Stimulated activated CD4-positive, alpha-beta T cell treated with anti-CD3 and anti-CD28 coated beads, Interleukin-12 subunit alpha, Interleukin-12 subunit beta, amount 100 ng/mL, for 24 hours (primary cell): Measurements from ENCODE around the gene RACK1.

ENCODE experiments used
- DNase-seq, 2 experiments: peaks; one replicate each; pipeline ENCODE4 v3.0.0-alpha.2; 2020; ENCODE audit warnings: low read depth in 2 of 2

RACK1 gene

DNA sequence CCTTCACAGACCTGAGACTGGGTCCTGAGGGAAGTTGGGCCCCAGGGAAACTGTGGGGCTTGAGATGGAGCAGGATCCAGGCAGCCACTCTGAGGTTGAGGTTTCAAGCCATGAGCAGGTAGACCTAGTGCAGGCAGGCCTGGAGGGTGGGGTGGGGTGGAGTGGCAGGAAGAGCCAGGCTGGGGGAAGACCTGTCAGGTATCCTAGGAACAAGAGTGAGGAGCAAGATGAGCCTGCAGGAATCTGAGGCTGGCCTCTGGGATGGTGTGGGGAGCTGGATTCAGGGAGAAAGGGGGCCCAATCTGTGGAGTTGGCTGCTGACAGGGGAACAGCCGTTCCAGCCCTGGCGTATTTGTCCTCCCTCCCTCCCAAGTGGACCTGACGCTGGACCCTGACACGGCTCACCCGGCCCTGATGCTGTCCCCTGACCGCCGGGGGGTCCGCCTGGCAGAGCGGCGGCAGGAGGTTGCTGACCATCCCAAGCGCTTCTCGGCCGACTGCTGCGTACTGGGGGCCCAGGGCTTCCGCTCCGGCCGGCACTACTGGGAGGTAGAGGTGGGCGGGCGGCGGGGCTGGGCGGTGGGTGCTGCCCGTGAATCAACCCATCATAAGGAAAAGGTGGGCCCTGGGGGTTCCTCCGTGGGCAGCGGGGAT lies 9.8 kb downstream of the RACK1 start:
- no peak for DNase-seq

DNA sequence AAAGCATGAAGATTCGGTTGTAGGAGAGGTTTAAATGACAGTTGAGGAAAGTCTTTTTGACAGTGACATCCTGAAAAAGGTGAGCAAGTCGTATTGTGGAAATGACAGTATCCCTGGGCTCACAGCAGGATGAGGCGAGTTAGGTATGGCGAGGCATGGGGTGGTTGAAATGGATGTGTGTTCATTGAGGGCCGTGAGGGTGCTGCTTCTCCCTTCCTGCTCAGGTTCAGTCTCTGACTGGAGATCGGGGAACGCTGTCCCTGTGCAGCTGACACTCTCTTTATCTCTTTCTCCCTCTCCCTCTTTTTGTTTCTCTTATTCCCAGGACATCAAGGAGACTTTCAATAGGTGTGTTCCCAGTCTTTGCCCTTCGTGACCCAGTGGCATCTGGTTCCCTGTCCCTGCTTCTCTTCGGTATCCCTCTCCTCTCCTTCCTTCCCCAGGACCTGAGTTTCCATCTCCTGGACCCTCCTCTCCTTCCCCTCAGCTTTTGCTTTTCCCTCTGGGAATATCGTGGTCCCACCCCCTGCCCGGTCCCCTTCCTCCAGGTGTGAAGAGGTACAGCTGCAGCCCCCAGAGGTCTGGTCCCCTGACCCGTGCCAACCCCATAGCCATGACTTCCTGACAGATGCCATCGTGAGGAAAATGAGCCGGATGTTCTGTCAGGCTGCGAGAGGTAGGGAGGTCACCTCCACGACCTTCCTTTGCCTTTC lies 10.5 kb downstream of the RACK1 start:
- no peak for DNase-seq

DNA sequence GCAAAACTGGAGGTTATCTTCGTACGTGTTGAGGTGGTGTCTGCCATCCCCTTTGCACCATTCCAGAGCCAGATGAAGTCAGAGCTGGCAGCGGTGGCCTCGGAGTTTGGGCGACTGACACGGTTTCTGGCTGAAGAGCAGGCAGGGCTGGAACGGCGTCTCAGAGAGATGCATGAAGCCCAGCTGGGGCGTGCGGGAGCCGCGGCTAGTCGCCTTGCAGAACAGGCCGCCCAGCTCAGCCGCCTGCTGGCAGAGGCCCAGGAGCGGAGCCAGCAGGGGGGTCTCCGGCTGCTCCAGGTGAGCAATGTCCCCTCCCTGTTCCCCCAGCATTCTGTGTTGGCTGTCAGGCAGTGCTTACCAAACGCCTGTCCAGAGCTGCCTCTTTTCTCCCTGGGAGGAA lies 11.1 kb downstream of the RACK1 start:
- DNase-seq, result no peak

DNA sequence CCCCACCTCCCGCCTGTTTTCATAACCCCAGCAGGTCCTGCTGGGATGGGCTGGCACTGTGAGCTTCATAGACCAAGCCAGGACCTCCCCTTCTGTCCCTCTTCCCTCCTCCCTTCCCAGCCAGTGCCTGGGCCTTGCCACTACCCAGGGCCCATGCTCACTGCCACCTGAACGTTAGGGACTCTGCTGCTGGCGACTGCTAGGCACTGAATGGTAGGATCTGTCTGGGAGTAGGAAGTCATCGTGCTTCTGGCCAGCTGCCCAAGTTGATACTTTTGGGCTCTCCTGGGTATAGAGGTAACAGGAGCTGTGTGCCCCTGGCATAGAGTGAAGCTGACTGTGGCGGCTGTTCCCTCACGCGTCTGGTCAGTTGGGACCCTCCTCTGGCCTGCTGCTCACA lies 12.3 kb downstream of the RACK1 start:
- DNase-seq, result no peak

GRCh38 chr5:181230551-181230950 lies 13.2 kb downstream of the RACK1 start:
- DNase-seq, result no peak

DNA sequence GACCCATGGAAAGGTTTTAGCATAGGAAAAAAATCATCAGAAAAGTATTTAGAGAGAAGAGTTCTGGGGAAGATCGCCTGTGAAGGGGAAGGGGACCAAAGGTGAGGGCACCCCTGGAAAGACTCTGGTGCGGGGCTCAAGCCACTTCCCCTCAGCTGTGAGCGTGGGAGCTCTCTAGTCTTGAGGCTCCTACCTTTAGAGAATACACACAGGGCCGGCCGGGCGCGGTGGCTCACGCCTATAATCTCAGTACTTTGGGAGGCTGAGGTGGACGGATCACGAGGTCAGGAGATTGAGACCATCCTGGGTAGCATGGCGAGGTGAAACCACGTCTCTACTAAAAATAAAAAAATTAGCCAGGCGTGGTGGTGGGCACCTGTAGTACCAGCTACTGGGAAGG lies 13.7 kb downstream of the RACK1 start:
- no peak for DNase-seq

DNA sequence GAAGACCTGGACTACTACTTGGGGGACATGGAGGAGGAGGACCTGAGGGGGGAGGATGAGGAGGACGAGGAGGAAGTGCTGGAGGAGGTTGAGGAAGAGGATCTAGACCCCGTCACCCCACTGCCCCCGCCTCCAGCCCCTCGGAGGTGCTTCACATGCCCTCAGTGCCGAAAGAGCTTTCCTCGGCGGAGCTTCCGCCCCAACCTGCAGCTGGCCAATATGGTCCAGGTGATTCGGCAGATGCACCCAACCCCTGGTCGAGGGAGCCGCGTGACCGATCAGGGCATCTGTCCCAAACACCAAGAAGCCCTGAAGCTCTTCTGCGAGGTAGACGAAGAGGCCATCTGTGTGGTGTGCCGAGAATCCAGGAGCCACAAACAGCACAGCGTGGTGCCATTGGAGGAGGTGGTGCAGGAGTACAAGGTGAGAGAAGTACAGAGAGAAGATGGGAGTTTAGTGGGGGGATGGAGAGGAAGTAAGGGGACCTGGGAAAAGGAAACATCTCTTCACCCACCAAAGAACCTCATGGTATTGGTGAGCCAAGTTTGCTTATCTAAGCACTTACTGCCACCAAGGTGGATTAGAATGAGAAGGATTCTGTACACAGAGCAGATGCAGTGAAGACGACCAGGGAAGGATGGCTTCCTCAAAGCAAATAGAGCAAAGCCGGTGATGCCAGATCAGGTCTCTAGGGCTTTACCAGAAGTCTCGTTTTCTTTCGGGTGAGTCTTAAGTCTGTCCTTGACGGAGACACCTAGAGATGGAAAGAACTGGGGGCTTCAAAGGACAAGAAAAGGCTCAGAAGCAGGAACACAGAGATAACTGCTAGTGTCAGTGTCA lies 19.1 kb downstream of the RACK1 start:
- no peak for DNase-seq

DNA sequence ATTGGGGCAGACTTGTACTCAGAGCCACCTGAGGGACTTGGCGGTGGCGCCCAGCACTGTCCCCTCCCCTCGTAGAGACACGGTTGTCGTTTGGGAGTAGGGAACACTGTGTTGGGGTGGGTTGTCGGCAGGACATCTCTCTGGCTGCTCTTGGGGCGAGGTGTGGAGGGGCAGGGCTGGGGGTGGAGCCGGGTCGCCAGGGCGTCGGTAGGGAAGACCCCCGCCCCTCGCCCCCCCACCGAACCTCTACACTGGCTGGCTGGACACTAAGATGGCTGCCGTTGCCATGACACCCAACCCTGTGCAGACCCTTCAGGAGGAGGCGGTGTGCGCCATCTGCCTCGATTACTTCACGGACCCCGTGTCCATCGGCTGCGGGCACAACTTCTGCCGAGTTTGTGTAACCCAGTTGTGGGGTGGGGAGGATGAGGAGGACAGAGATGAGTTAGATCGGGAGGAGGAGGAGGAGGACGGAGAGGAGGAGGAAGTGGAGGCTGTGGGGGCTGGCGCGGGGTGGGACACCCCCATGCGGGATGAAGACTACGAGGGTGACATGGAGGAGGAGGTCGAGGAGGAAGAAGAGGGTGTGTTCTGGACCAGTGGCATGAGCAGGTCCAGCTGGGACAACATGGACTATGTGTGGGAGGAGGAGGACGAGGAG lies 19.8 kb downstream of the RACK1 start:
- DNase-seq, result no peak

DNA sequence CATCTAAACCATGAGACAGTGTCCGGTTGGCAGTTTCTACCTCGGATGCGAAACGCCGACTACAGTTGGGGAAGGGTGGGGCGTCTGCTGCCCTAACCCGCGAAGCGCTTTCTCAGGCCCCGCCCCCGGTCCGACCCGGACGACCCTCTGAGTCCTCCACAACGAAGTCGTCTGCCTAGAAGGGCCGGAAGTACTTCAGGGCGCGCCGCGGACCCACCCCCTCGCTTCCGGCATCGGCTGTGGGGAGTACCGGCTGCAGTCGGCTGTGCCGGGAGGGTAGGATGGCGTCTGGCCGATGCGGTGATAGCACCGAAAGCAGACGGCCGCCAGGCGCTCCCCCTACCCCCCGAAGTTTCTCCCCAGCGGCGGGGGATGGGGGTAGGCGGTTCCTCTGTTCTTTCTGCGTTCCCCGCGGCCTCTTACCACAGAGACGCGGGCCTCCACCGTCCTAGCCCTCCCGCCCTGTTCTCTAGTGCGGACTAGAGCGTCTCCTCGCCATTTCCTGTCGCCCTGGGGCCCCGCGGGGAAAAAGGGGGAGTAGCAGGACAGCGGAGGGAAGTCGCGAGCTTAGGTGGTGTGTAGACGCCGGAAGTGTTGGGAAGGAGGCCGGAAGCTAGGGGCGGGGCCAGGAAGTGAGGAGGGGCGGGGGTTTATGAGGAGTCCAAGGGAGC lies 20.5 kb downstream of the RACK1 start, which contains the start of gene TRIM41:
TRIM41 (plus strand) TSS at position 224 of the 671 bp plus-strand sequence. CDS start 719 bp downstream, outside the sequence.
- DNase-seq, result peak; percentile 93 to 98

DNA sequence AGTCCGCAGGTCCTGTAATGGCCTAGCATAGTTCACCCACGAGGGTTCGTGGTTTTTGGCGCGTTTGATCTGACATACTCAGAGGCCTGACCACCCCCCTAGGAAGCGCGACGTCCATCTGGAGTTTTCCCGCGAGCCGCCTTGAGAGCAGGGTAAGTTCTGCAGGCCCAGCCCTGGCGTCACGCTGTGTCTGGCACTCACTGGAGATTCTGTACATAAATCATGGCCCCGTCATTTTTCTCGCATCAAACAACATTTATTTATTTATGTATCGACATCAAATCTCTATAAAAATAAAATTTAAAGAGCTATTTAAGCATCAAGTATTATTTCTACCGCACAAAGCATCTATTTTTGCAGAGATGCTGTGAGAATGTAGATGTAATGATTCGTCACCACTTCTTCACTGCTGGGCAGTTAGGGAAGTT lies 21.1 kb downstream of the RACK1 start:
- DNase-seq, result no peak

DNA sequence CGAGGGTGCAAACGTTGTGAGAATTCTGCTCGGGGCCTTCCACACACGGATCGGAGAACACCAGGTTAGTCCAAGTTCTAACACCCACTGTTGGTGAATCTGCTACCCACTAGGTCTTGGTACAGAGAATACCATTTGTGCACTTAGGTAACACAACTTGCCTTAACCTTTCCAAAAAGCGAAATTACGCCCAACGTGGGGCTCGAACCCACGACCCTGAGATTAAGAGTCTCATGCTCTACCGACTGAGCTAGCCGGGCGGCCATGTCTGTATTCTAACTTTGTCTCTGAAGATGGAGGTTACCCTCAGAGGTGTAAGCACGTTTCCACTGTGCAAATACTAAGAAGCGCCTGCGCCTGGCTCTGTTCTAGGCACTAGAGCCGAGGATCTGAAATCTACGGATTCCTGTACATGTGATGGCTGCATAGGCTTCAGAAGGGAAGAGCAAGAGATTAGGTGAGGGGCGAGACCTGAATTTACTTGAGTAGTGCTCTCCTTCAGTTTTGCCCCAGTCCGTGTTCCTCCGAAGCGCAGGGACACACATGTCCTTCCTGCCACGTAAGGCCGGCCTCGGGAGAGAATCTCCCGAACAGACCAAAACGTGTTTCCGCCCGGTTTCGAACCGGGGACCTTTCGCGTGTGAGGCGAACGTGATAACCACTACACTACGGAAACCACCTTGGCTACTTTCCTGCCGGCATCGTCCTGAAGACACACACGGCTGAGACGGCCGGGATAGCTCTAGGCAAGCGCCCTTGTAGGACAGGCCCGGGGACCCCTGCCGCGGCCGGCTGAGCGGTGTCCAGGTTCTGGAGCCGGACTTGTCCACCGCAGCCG lies 21.7 kb downstream of the RACK1 start:
- peak; percentile 98 to 99 for DNase-seq

GRCh38 chr5:181221105-181221791 lies 22.5 kb downstream of the RACK1 start:
- DNase-seq, result no peak

DNA sequence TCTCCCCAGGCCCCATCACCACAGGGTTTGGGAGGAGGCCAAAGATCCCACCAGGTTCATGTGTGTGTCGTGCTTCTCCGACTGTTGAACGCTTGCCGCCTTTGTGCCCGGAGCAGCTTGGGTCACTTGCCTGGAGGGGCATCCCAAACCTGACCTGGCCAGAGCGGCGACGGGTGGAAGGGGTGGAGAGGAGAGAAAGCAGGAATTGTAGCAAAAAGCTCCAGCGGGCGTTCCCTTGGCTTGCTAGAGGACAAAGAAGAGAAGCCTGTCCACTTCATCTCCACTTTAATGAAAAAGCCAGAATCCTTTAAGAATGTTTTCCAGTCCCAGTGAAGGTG lies 23.6 kb downstream of the RACK1 start:
- DNase-seq, result no peak

DNA sequence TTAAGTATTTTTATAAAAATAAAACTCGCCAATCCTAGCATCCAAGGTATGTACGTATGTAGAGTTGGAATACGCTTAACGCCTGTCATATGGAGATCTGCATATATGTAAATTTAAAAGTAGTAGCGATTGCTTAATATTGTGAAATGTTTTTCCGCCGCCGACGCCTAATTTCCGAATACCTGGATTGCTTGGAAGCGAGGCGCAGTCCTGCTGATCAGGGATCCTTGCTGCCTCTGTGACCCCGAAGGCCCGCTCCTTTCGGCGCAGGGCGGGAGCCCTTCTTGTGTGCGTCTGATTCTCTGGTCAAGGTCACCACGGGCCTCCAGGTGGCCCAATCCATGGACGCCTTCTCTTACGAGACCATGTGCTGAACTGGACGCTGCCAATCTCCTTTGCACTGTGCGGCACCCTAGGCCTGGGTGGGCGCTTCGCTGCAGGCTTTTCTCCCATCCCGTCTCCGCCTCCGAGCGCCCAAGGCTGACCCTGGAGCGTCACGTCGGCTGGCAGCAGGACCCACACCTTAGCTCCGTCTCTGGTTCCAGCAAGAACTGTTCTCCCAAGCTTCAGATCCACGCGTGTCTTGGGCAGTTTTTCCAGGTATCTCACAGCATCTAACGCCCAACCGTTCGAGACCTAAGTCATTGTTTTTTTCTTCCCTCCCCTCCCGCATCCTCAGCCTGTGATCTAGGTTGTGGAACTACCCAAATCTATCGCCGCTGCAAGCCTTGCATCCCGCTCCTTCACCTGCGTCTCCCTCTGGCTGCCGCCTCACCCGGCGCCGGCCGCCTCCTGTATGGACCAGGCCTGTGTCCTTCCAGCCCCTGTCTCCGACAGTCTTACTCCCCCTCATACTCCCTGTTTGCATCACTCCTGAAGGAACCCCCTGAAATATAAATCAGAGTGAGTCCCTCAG lies 24.2 kb downstream of the RACK1 start:
- no peak for DNase-seq

- DNase-seq, result no peak
Measured at GRCh38 chr5:181218795-181219124, 24.9 kb downstream of the RACK1 start.

DNA sequence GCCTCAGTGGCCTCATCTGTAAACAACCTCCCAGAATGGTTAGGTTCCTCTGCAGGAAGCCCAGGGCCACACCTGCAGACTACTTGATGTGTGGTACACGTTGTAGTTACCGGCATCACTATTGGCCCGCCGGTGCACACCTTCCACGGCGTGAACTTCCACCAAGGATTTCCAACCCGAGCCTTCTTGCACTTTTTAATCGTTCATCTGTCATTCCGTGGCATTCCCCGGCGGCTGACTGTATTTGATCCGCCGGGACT lies 26.0 kb downstream of the RACK1 start:
- DNase-seq, result no peak

DNA sequence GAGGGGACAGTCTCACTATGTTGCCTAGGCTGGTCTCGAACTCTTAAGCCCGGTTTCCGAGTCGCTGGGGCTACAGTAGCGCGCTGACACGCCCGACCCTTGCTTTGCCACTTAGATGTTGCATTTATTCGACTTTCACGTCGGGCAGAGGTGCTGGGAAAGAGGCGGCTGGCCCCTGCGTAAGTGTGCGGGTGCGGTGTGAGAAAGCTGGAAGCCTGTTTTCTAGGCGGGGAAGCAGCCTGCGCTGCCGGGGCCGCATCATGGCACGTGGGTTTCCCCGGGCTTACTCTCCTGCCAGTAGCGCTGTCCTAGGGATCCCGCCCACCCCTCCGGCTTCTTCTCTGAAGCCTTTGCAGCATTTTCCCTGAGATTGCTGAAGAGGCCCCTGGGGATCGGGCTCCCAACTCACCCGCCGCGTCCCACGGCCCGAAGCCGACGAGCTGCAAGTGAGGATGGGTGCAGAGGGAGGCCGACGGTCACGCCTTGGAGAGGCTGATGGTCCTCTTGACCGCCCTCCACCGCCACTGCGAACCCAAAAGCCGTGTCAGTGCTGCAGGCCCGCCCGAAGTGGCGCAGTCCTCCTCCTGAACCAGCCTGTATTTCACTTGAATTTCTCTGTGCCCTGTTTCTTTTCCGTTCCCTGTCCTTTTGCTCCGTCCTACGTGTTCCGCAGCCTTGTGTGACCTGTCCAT lies 26.4 kb downstream of the RACK1 start:
- DNase-seq, result peak; percentile 35 to 72
